SK-N-SH (cell line): ENCODE measurements around the gene UGP2. TPM values are rescaled to one million over a fixed set of nuclear protein-coding genes. Genes with fewer than 3 reads are reported as not detected.
A peak's percentile ranks its signal among the peaks of the same experiment; 100 is the strongest.

Experiments
- CTCF ChIA-PET: fragments of 300-600, 350-600 bp; formaldehyde crosslinking; extraction: SDS; loops from one replicate; lab custom pipeline; 2021; lab: Yijun Ruan, JAX
- POLR2A ChIA-PET: fragments of 350-600 bp; sonication (Branson Sonifier 250); formaldehyde crosslinking; extraction: SDS; loops from one replicate; lab custom pipeline; 2020; ENCODE audit warnings: antibody characterized with exemption, inconsistent platforms; lab: Yijun Ruan, JAX
- DNase-seq: peaks from one replicate; pipeline ENCODE4 v3.0.0; 2012
- H2AFZ ChIP-seq: fragments of 200-600 bp; sonication (generic); 2 replicates; pipeline ENCODE4 v1.8.1; 2016; ENCODE audit warnings: antibody characterized with exemption, mild to moderate bottlenecking, low read depth
- H3F3A ChIP-seq: fragments of 200-600 bp; sonication (generic); replicated peaks from 2 replicates; pipeline ENCODE3; 2016; ENCODE audit warnings: antibody characterized with exemption, mild to moderate bottlenecking; ENCODE audit not compliant: insufficient read depth
- H3K27ac ChIP-seq, 2 experiments: fragments of 200-500 bp in 1 of 2; fragments of 200-600 bp in 1 of 2; sonication (Bioruptor generic) in 1 of 2; sonication (generic), shearing (Covaris generic) in 1 of 2; 2 replicates each; pipeline versions ENCODE4 v1.5.1 to v1.6.1; 2014 to 2016; ENCODE audit warnings: low read depth in 2 of 2, inconsistent platforms in 1 of 2, low read length in 1 of 2, mild to moderate bottlenecking in 1 of 2, mixed read lengths in 1 of 2
- H3K27me3 ChIP-seq: fragments of 200-600 bp; sonication (generic), shearing (Covaris generic); 2 replicates; pipeline ENCODE4 v1.6.1; 2016; ENCODE audit warnings: mixed run types; ENCODE audit not compliant: insufficient read depth
- H3K36me3 ChIP-seq, 2 experiments: fragments of 200-500 bp in 1 of 2; fragments of 200-600 bp in 1 of 2; sonication (Bioruptor generic) in 1 of 2; sonication (generic) in 1 of 2; replicated peaks in 1 of 2; 2 replicates each; pipeline versions ENCODE3 to v1.5.1; 2014 to 2016; ENCODE audit warnings: low read length in 1 of 2, mild to moderate bottlenecking in 1 of 2; ENCODE audit not compliant: insufficient read depth in 2 of 2, control insufficient read depth in 1 of 2
- H3K4me1 ChIP-seq, 2 experiments: fragments of 200-500 bp in 1 of 2; fragments of 200-600 bp in 1 of 2; sonication (Bioruptor generic) in 1 of 2; sonication (generic), shearing (Covaris generic) in 1 of 2; 2 replicates each; pipeline versions ENCODE4 v1.5.1 to v1.6.1; 2014 to 2016; ENCODE audit warnings: low read depth in 1 of 2, low read length in 1 of 2, mixed run types in 1 of 2; ENCODE audit not compliant: insufficient read depth in 2 of 2, control insufficient read depth in 1 of 2
- H3K4me2 ChIP-seq: fragments of 200-600 bp; sonication (generic), shearing (Covaris generic); 2 replicates; pipeline ENCODE4 v1.6.1; 2017; ENCODE audit warnings: mixed run types
- H3K4me3 ChIP-seq, 2 experiments: fragments of 200-500 bp in 1 of 2; fragments of 200-600 bp in 1 of 2; sonication (Bioruptor generic) in 1 of 2; sonication (generic), shearing (Covaris generic) in 1 of 2; 2 replicates each; pipeline versions ENCODE4 v1.5.1 to v1.8.1; 2014 to 2016; ENCODE audit warnings: low read depth in 2 of 2, inconsistent platforms in 1 of 2, low read length in 1 of 2, mild to moderate bottlenecking in 1 of 2, mixed read lengths in 1 of 2, moderate library complexity in 1 of 2
- H3K79me2 ChIP-seq: fragments of 200-600 bp; sonication (generic); 2 replicates; pipeline ENCODE4 v1.8.1; 2017; ENCODE audit warnings: mild to moderate bottlenecking; ENCODE audit not compliant: insufficient read depth
- H3K9ac ChIP-seq: fragments of 200-600 bp; sonication (generic); 2 replicates; pipeline ENCODE4 v1.6.1; 2017; ENCODE audit warnings: mixed run types
- H3K9me2 ChIP-seq: fragments of 200-600 bp; sonication (generic); 2 replicates; pipeline ENCODE4 v1.6.1; 2017; ENCODE audit warnings: mixed run types
- H3K9me3 ChIP-seq: fragments of 200-600 bp; sonication (generic); 2 replicates; pipeline ENCODE4 v1.6.1; 2017; ENCODE audit warnings: mixed run types, mild to moderate bottlenecking, moderate library complexity
- H4K20me1 ChIP-seq: fragments of 200-600 bp; sonication (generic); 2 replicates; pipeline ENCODE4 v1.6.1; 2017; ENCODE audit warnings: mild to moderate bottlenecking, mixed run types; ENCODE audit not compliant: insufficient read depth
- CHD2 ChIP-seq: fragments of 150-350 bp; IDR thresholded peaks from 2 replicates; pipeline ENCODE4 v1.6.1; 2018; ENCODE audit warnings: low read length; ENCODE audit not compliant: partially characterized antibody
- CTCF ChIP-seq: fragments of 200-600 bp; sonication (generic); IDR thresholded peaks from 2 replicates; pipeline ENCODE4 v1.6.1; 2017; ENCODE audit warnings: antibody characterized with exemption, mild to moderate bottlenecking, moderate library complexity
- EZH2phosphoT487 ChIP-seq: fragments of 200-600 bp; sonication (generic); IDR thresholded peaks from 2 replicates; pipeline ENCODE4 v1.6.1; 2017; ENCODE audit warnings: low read depth, mixed run types, mild to moderate bottlenecking, antibody characterized with exemption, moderate library complexity, borderline replicate concordance
- FOSL2 ChIP-seq: IDR thresholded peaks from 2 replicates; pipeline ENCODE4 v1.4.0; 2012; ENCODE audit warnings: low read depth, mild to moderate bottlenecking, moderate library complexity, borderline replicate concordance
- FOXM1 ChIP-seq: IDR thresholded peaks from 2 replicates; pipeline ENCODE4 v1.4.0; 2012; ENCODE audit warnings: low read depth, mild to moderate bottlenecking
- GABPA ChIP-seq: IDR thresholded peaks from 2 replicates; pipeline ENCODE4 v1.4.0; 2012; ENCODE audit warnings: low read depth, mild to moderate bottlenecking
- IRF3 ChIP-seq: fragments of 150-350 bp; IDR thresholded peaks from 2 replicates; pipeline ENCODE4 v1.6.1; 2016; ENCODE audit warnings: mild to moderate bottlenecking, low read depth, low read length
- MAX ChIP-seq: IDR thresholded peaks from 2 replicates; pipeline ENCODE4 v1.4.0; 2012; ENCODE audit warnings: low read depth
- MXI1 ChIP-seq: IDR thresholded peaks from 2 replicates; pipeline ENCODE4 v1.6.1; 2012; ENCODE audit warnings: mild to moderate bottlenecking, low read depth, low read length, improper control_type of control experiment
- NFIC ChIP-seq: IDR thresholded peaks from 2 replicates; pipeline ENCODE4 v1.4.0; 2012; ENCODE audit warnings: borderline replicate concordance
- NRF1 ChIP-seq: IDR thresholded peaks from 2 replicates; pipeline ENCODE4 v1.6.1; 2012; ENCODE audit warnings: low read depth, mild to moderate bottlenecking, low read length
- PBX3 ChIP-seq: IDR thresholded peaks from 2 replicates; pipeline ENCODE4; 2012
- POLR2AphosphoS5 ChIP-seq: IDR thresholded peaks from 2 replicates; pipeline ENCODE4 v1.6.1; 2012; ENCODE audit warnings: low read depth, low read length
- RAD21 ChIP-seq: IDR thresholded peaks from 2 replicates; pipeline ENCODE4 v1.6.1; 2012; ENCODE audit warnings: mild to moderate bottlenecking, low read length
- RCOR1 ChIP-seq: fragments of 150-350 bp; IDR thresholded peaks from 2 replicates; pipeline ENCODE4 v1.6.1; 2017; ENCODE audit warnings: antibody characterized with exemption, low read length
- REST ChIP-seq: IDR thresholded peaks from 2 replicates; pipeline ENCODE4 v1.6.1; 2012; ENCODE audit warnings: mild to moderate bottlenecking, low read depth, low read length, moderate library complexity
- RFX5 ChIP-seq: IDR thresholded peaks from 2 replicates; pipeline ENCODE4 v1.6.1; 2012; ENCODE audit warnings: mild to moderate bottlenecking, improper control_type of control experiment, low read length
- SIN3A ChIP-seq: IDR thresholded peaks from 2 replicates; pipeline ENCODE4 v1.6.1; 2012; ENCODE audit warnings: low read depth, mild to moderate bottlenecking, low read length, moderate library complexity, borderline replicate concordance
- SMC3 ChIP-seq: IDR thresholded peaks from 2 replicates; pipeline ENCODE4 v1.6.1; 2012; ENCODE audit warnings: low read depth, low read length, improper control_type of control experiment
- TCF12 ChIP-seq: IDR thresholded peaks from 2 replicates; pipeline ENCODE4 v1.4.0; 2012
- USF1 ChIP-seq: IDR thresholded peaks from 2 replicates; pipeline ENCODE4 v1.4.0; 2012; ENCODE audit warnings: low read depth, borderline replicate concordance
- YY1 ChIP-seq: IDR thresholded peaks from 2 replicates; pipeline ENCODE4 v1.4.0; 2012; ENCODE audit warnings: low read depth, mild to moderate bottlenecking
- WGBS: methylation state at CpG from one replicate; pipeline ENCODE4 v1.1.6; 2017; ENCODE audit warnings: low lambda C conversion rate; 5-methylcytosine and 5-hydroxymethylcytosine counted together
- polyA plus RNA-seq, 3 experiments: library from polyadenylated mRNA; depleted of rRNA; stranded (reverse); fragments of >200 nt; gene quantifications; 2 replicates each; pipeline ENCODE4 v1.2.3, GENCODE V29; 2012

The UGP2 gene
- 30.1 and 39.1 TPM in 2 replicates for polyA plus RNA-seq (2012; rRNA removed)
- 55.9 and 74.5 TPM in 2 replicates for polyA plus RNA-seq (2012; cell fraction: cytosol; rRNA removed)
- 10.6 and 24.6 TPM in 2 replicates for polyA plus RNA-seq (2012; cell fraction: nucleus; rRNA removed)

- peak within 1 kb of the TSS; percentile 92 for H3K27ac ChIP-seq
- H3K36me3 ChIP-seq = no peaks in the 10 kb centered on the region
- H3K9me2 ChIP-seq = no peaks in the 10 kb centered on the region
- peak within 1 kb of the TSS; percentile 95 for H3K9ac ChIP-seq
- H3K4me2 ChIP-seq = peak within 1 kb of the TSS; percentile 80
- ChIA-PET CTCF (interaction anchor here (0.8 to 2.4 kb wide), 7 partner anchors 10 to 432 kb away, joined by 3 to 8 read pairs (median 4); no protein-coding TSS in a partner anchor), POLR2A (interaction anchor here (0.7 to 1.9 kb wide), 4 partner anchors 12 to 253 kb away, joined by 3 to 10 read pairs (median 4); partner anchors contain the start of genes MDH1 and WDPCP)
- WGBS = 2% methylated on average over 23 of the region's 59 CpGs
- peaks cover 48% of the 10 kb centered on the region for H3K79me2 ChIP-seq
- peak; percentile 83 for DNase-seq
- no peaks in the 10 kb centered on the region for H3K9me3 ChIP-seq
- peaks cover 18% of the 10 kb centered on the region; the same call in 1 of the 2 replicates for H4K20me1 ChIP-seq
- H2AFZ ChIP-seq = peak within 1 kb of the TSS; percentile 80
- peaks cover 10% of the 10 kb centered on the region for H3F3A ChIP-seq
- H3K4me3 ChIP-seq = peak within 1 kb of the TSS; percentile 80 to 96
- H3K4me1 ChIP-seq = peaks cover 6 to 22% of the 10 kb centered on the region in 2 experiments
- no peaks in the 10 kb centered on the region for H3K27me3 ChIP-seq
- no peak for TF ChIP-seq RCOR1
- no peak for TF ChIP-seq SMC3
- TF ChIP-seq EZH2phosphoT487 = no peak
- no peak for TF ChIP-seq NRF1
- TF ChIP-seq SIN3A = peak; percentile 15; the same call in 1 of the 2 replicates
- peak; percentile 42; the same call in 1 of the 2 replicates for TF ChIP-seq FOXM1
- no peak; the same call in 1 of the 2 replicates for TF ChIP-seq MAX
- peak; percentile 61 for TF ChIP-seq YY1
- TF ChIP-seq NFIC = no peak
- TF ChIP-seq CHD2 = no peak
- TF ChIP-seq GABPA = no peak
- TF ChIP-seq FOSL2 = no peak
- peak; percentile 42; the same call in 1 of the 2 replicates for TF ChIP-seq TCF12
- peak; percentile 37 for TF ChIP-seq CTCF
- peak; percentile 46; the same call in 1 of the 2 replicates for TF ChIP-seq MXI1
- no peak for TF ChIP-seq PBX3
- TF ChIP-seq RAD21 = no peak; the same call in 1 of the 2 replicates
- no peak for TF ChIP-seq REST
- no peak for TF ChIP-seq IRF3
- no peak for TF ChIP-seq RFX5
- TF ChIP-seq USF1 = no peak
- TF ChIP-seq POLR2AphosphoS5 = peak; percentile 92
Measured at GRCh38 chr2:63841254-63842022, at the start of gene UGP2. TSS of gene UGP2 (plus strand) at chr2:63841896. CDS start at chr2:63842186, 290 bp downstream.
